GM20431 (cell line): Measurements from ENCODE around the gene BLCAP.
"Not testable (repeated sequence)": the region's sequence is repeated elsewhere in the genome, so short reads cannot be mapped to it uniquely, and the experiment has no call there.

ENCODE experiments used
- in situ Hi-C: fragments of 300-500 bp; cut with MseI, MboI; formaldehyde crosslinking; loops from one replicate; pipeline ENCODE4 v1.15.0; 2020; ENCODE audit warnings: low sequenced_read_pairs; ENCODE audit not compliant: unreplicated experiment

Gene BLCAP

GRCh38 chr20:37527638-37528445 lies at the start of gene BLCAP:
TSS of gene BLCAP (minus strand) at chr20:37527876. CDS start at chr20:37519174, 8,702 bp downstream.
- in situ Hi-C loops, result loop anchor here (10.0 kb wide), 1 partner anchor 133 kb away; no protein-coding TSS in a partner anchor

DNA sequence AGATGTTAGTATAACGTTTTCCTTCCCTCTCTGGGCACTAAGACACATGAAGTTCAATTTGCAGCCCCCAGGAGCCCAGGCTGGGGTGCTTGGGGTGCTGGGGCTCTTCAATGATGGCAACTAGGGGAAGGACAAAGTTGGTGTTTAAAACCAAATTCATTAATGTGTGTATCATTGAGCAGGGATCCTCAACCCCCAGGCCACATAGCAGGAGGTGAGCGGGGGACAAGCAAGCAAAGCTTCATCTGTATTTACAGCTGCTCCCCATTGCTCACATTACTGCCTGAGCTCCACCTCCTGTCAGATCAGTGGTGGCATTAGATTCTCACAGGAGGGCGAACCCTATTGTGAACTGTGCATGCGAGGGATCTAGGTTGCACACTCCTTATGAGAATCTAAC lies 49.8 kb upstream of the BLCAP start:
- in situ Hi-C loops, result not testable (repeated sequence)

GRCh38 chr20:37576911-37577310 lies 49.2 kb upstream of the BLCAP start:
- in situ Hi-C loops, result no loop called here

DNA sequence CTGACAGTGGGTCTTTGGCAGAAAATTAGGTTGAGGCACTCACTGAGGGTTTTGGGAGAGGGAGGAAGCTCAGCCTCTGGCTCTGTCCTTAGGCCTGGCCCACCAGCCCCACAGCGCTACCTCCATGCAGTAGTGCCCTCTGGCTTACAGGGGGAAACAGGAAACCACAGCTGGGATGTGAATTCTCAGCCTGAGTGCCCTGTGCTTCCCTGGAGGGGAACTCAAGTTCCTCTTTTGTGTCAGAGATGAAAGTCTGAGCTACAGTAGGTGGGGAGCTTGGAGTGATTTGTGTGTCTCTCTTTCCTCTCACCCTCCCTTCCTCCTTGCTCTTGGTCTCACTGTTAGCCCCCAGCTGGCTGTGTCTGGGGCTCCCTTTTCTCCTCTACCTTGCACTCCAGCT lies 48.2 kb upstream of the BLCAP start:
- in situ Hi-C loops, result no loop called here

DNA sequence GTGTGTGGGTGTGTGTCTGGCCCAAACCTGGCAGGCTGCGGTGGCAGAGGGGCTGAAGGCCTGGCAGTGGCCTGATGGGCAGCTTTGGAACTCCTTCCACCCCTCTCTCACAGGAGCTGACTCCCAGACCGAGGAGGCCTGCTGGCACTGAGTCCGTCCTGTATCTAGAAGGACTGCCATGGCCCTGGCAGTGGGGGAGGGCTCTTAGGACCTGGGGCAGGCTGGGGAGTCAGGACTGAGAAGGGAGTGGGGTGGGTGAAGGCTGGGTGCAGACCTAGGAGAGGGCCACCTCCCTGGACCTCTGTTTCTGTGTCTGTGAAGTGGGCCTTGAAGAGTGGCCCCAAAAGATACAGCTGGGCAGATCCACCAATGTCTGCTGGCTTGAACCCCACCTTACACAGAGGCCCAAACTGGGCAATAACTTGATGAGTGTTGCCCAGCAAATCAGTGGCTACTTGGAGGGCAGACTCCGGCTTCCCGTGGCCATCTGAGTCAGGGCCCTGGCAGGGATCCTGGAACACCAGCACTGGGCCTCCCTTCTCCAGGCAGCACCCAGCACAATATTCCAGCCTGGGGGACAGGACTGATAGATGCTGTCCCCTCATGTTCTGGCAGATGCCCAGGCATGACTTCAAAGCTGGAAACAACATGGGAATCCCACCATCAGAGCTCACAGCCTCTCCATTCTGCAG lies 46.7 kb upstream of the BLCAP start:
- in situ Hi-C loops, result loop anchor here (25.0 kb wide), 2 partner anchors 413 to 663 kb away; no protein-coding TSS in a partner anchor

DNA sequence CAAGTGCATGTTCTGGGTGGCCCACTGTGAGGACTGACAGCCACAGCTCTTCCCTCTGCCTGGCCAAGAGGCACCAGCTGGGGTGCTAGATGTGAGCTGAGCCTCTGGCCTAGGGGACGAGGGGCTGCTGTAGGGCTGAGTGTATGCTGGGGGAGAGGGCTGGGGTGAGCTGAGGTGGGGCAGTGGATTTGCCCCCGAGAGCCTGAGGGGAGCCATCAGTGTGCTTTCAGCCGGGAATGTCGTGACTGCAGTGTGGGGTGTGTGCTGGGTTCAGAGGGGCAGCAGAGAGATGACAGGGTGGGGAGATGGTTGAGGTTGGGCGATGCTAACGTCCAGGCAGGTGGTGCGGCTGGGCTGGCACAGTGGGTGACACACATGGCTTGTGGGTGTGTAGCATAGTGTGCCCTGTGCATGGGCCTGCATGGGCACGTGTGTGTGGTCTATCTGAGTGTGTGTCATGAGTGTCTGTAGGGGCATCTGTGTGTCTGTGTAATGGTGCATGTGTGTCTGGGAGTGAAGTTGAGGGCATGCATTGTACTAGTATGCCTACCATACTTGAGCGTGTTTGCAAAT lies 46.0 kb upstream of the BLCAP start:
- in situ Hi-C loops, result loop anchor here (25.0 kb wide), 2 partner anchors 414 to 664 kb away; no protein-coding TSS in a partner anchor

- in situ Hi-C loops, result loop anchor here (25.0 kb wide), 2 partner anchors 416 to 666 kb away; no protein-coding TSS in a partner anchor
These were observed 43.4 kb upstream of the BLCAP start for GRCh38 chr20:37571033-37571432.

DNA sequence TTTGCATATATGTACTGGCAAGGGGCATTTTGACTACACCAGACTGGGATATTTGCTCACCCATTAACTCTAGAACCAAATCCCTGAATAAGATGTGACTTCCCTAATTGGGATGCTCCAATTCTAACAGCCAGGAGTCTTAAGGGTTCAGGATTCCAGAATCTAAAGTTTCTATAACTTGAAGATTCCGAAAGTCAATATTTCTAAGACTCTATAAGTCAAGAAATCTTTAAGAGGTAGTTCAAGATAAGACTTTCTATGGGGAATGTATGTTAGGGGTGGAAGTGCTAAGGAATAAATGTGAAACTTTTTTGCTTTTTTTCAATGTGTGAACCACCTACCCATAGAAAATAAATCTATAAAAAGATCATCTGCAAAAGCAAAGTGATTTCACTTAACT lies 42.7 kb upstream of the BLCAP start:
- in situ Hi-C loops, result loop anchor here (25.0 kb wide), 2 partner anchors 417 to 667 kb away; no protein-coding TSS in a partner anchor

- in situ Hi-C loops, result loop anchor here (25.0 kb wide), 2 partner anchors 419 to 669 kb away; no protein-coding TSS in a partner anchor
These were observed 40.3 kb upstream of the BLCAP start for GRCh38 chr20:37567671-37568588.

DNA sequence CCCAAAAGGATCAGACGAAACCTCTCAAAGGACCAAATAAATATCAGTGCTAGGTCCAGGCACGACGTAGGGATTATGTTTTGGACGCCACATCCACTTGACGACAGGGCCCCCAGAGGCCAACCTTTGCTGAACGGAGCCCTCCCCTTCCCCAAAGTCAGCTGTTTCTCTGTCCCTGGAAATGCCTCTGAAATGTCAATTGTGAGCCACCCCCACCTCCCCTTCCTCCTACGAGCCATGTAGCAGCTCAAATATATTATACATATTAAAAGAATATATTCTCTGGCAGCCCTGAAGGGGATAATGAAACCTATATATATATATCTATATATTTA lies 39.6 kb upstream of the BLCAP start:
- in situ Hi-C loops, result loop anchor here (25.0 kb wide), 2 partner anchors 420 to 670 kb away; no protein-coding TSS in a partner anchor

DNA sequence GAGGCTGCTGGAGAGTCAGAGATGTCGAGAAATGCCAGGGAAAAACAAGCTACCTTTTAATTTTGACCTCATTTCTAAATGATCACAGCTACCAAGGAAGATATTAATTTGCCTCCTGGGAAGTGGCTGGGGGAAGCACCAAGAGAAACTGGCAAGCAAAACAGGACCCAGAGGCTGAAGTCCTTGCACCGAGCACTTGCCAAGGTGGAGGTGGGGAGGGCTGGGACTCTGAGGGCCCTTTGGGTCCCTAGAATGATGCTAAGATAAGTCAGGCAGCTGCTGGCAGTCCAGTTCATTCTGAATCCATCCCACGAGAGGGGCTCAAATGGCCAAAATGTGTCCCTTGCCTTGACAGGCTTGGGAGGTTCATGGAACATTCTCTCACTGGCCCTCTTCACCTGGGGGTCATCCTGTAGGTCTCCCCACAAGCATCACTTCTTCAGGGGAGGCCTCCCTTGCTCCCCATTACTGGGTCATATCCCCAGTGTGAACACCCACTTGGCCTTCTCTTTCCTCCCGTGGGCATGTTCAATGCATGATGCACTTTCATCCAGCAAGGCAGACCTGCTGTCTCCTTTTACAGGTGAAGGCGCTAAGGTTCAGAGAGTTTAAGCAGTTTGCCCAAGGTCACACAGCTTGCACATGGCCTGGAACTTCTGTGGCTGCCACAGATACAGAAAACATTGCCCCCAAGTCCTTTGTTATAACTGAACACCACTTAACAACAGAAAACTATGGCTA lies 39.1 kb upstream of the BLCAP start:
- in situ Hi-C loops, result loop anchor here (25.0 kb wide), 2 partner anchors 421 to 671 kb away; no protein-coding TSS in a partner anchor

- in situ Hi-C loops, result loop anchor here (25.0 kb wide), 2 partner anchors 422 to 672 kb away; no protein-coding TSS in a partner anchor
These were observed 37.6 kb upstream of the BLCAP start for GRCh38 chr20:37565134-37565811.

DNA sequence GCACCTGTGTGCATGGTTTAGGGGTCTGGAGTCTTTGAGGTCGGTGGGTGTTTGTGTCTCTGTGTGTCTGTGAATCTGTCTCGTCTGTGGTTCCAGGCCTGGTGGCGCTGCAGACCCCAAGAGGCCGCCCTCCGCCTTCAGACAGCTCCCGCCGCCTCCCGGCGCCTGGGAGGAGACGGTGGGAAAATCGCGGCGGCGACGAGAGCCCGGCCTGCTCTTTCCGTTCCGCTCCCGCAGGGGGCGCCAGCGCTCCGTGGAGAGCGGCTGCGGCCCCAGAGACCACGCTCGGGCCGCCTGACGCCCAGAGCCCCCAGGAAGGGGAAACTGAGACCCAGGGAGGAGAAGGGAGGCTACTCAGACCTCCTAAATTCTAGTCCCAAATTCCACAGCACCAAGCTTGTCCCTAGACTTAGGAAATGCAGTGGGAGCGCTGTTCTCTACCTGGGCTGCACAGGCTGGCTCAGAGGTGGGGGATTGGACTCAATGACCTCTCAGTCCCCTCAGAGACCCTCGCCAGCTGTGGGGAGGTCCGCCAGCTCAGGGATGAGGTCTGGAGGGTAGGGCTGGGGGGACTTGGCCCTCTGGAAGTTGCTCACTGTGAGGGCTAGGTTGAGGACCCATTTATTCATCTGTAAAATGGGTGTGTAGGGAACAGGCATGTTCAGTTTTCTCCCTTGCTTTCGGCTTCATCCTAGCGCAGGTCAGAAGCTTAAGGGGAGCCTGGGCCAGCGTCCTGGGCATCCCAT lies 36.9 kb upstream of the BLCAP start:
- in situ Hi-C loops, result loop anchor here (25.0 kb wide), 2 partner anchors 423 to 673 kb away; no protein-coding TSS in a partner anchor

DNA sequence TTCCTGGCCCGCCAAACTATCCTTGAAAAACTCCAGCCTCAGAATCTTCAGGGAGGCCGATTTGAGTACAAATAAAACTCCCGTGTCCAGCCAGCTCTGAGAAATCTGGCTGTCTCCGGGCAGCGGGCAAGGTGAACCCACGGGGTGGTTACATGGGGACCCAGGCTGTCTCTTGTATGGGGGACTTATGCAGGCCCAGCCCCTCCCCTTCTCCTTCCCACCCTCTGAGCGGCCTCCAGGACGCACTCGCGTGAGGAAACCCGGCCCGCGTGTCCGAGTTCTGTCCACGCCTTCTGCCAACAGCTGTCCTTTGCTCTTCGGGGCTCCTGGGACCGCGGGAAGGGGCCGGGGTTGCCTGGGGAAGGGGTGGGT lies 36.3 kb upstream of the BLCAP start:
- in situ Hi-C loops, result loop anchor here (25.0 kb wide), 2 partner anchors 423 to 673 kb away; no protein-coding TSS in a partner anchor

DNA sequence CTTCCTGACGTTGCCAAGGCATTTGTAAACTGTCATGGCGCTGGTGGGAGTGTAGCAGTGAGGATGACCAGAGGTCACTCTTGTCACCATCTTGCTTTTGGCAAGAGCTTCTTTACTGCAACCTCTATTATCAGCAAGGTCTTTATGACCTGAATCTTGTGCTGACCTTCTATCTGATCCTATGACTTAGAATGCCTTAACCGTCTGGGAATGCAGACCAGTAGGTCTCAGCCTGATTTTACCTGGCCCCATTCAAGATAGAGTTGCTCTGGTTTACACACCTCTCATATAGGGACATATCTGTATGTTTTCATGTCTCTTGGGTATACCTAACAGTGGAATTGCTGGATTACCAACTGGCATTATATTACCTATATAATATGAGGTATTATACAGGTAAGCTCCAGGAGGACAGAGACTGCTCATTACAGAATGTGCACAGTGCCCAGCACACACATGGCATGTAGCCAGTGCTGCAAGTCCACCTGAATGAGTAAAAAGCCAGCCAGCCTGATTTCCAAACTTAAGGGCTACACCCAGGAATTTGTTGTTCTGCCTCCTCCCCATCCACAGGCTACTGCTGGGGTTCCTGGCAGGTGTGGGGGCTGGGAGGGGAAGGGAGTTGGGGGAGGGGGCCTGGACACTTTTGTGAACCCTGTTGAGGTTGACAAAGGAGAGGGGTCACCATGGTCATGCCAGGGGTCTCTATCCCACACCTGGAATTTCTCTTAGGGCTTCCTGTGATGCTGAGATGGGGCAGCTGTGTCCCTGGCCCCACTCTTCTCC lies 35.2 kb upstream of the BLCAP start:
- in situ Hi-C loops, result loop anchor here (25.0 kb wide), 2 partner anchors 424 to 674 kb away; no protein-coding TSS in a partner anchor

- in situ Hi-C loops, result loop anchor here (25.0 kb wide), 2 partner anchors 427 to 677 kb away; no protein-coding TSS in a partner anchor
These were observed 33.0 kb upstream of the BLCAP start for GRCh38 chr20:37560629-37561028.
